Fibroblast of skin of left biceps (primary cell): ENCODE measurements around the gene CACNA1I.

ENCODE experiments used
- DNase-seq, 2 experiments: peaks; one replicate each; pipeline ENCODE4 v3.0.0-alpha.2; 2013; ENCODE audit warnings: low read depth in 2 of 2

The CACNA1I gene

DNA sequence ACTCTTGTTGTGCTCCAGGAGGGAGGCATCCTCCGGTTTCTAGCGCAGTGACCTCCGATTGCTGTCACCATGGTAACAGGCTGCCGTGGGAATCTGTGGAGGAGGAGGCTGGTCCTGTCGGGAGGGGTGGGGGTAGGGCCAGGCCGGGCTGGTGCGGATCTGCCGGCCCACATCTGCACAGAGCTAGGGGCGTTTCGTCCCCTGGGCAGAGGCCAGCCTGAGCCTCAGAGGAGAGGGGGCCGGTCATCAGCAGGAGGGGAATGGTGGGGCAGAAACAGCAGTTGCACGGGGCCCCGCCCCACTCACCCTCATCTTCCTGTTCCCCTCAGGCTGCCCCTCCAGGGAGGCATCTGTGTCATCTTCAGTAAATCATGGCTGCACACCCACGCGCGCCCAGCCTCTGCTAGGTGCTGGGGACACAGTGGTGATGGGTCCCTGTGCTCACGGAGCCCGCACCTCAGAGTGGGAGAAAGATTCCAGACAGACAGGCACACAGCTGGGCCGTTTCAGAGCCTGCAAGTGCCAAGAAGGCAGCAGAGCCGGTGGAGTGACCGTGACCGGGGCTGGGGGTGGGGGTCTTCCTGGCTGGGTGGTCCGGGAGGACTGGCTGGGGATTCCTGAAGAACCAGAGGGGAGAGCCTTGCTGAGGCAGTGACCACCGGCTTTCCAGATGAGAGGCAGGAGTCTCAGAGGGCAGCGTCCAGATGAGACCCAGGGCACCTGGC lies 120.5 kb downstream of the CACNA1I start:
- DNase-seq = no peak

DNA sequence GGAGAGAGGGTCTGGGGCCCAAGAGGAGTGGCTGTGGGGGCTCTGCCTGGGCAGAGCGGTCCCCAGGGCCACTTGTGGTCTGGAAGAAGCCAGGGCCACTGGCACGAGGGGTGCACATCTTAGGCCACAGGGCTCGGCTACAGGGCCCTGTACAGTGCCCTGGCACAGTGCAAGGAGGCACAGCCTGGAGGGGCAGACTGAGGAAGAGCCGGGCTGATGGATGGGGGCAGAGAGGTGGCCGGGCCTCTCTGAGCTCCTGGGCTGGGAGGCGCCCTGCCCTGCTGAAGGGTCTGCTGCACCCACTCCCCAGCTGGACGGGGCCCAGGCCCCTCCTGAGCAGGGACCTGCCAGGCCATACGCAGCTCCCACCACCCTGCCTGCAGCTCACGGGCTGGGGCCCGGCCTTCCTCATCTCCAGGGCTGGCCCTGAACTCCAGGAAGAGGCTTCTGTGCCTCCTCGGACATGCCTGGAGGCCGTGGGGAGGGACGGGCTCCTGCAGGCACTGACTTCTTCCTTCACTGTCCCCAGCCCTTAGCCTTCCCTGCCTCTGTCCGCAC lies 123.5 kb downstream of the CACNA1I start:
- no peak for DNase-seq

DNA sequence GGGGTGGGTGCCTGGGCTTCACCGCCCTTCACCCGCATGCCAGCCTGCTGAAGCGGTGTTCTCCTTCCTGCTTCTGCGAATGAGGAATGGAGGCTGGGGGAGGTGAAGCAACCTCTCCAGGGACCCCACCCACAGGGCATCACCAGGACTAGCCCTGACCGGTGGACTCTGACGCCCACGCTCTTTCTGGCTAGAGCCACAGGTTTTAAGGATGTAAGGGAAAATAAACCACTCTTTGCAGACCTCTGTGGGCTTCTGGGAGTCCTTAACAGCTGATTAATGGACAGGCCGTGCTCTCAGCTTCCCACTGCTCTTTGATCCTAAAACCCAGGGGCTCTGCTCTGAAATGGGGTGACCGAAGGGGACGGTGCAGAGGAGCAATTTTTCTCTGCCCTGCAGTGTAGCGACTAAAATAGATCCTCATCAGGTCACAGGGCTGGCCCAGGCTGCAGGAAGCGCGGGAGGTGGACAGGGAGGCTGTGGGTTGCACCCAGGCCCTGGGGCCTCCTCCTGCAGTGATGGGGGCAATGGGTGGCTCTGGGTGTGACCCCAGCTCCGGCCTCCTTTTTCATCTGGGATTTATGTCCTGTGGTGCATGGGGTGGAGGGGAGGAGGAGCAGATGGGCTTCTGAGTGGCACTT lies 127.4 kb downstream of the CACNA1I start:
- no peak for DNase-seq

DNA sequence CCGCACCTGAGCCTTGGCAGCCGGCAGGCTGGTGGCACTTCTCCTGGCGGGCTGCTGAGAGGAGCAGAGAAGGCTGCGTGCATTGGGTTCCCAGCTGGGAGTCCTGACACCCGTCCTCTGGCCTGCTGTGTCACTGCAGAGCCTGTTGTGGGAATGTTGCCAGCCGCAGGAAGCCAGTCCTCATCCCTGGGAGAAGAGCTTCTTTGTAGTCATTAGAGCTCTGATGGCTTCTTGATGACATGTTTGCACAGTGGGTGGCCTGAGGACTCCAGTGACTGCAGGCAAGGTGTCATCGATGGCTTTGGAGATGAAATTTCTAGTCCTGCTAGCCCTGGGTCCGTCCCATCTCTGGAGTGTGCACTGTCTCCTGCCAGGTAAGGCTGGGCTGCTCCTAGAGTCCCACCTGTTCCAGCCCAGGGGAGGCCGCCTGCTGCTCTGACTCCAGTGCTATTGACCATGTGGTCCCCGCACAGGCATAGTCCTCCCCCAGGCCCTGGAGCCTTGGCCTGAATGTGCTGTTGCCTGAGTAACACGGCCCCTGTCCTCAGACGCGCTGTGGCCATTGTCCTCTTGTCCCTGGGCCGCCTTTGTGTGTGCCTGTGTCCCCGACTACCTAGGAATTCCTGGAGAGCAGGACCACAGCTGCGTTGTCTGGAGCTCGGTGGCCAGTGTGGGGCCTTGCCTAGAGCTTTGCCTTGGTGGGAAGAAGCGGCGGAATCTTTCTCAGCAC lies 129.2 kb downstream of the CACNA1I start:
- DNase-seq = no peak

DNA sequence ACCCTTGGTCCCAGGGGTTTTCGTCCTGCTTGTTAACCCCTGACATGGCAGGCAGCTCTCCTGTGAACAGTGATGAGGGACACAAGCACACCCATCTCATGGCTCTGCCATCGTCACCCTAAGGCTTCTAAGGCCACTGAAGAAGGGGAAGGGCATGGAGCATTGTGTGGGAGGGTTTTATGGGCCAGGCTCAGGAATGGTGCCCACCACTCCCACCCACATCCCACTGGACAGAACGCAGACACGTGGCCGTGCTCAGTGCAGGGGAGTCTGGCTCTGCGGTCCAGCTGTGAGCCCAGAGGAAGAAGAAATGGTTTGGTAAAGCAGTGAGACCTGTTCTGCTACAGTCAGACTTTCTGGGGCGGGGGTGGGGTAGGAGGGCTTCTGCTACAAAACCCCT lies 130.0 kb downstream of the CACNA1I start:
- DNase-seq = no peak

DNA sequence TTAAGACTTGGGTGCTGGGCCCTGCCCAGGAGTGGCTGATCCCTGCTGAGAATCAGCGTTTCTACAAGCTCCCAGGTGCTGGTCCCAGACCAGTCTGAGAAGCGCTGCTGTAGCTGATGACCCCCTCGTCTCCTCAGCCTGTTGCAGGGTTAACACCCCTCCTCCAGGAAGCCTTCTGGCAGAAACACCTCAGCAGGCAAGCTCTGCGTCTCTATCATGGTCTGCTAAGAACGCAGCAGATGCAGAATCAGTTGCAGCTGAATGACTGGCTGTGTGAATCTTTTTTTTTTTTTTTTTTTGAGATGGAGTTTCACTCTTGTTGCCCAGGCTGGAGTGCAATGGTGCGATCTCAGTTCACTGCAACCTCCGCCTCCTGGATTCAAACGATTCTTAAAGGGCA lies 132.5 kb downstream of the CACNA1I start:
- no peak for DNase-seq

DNA sequence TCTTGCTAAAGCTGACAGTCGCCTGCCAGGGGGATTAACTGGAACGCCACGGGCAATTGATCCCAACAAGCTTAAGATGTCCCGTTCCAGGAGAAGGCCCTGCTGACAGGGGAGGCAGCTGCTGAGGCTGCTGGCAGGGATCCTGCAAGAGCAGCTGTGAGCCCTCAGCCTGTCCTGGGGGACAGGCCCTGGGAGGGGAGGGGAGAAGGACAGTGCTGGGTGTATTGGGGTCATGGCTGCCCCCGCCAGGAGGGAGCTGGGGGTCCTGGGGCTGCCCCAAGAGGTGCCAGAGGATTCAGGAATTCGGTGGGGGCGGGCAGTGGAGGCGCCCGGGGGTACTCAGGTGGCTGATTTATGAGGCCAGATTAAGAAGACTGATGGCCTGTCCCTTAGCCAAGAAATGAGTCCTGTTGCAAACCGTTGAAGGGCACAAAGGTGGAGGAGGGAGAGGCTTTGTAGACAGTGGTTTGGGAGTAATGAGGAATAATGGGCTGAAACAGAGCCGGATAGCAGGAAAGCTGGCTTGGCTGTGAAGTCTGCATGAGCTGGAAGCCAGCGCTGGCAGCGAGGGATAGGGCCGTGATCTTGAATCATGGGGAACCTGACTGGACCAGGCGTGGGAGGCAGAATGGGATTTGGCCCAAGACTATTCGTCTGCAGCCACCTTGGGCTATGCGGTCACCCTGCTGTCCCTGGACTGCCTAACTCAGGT lies 133.5 kb downstream of the CACNA1I start:
- DNase-seq = no peak

DNA sequence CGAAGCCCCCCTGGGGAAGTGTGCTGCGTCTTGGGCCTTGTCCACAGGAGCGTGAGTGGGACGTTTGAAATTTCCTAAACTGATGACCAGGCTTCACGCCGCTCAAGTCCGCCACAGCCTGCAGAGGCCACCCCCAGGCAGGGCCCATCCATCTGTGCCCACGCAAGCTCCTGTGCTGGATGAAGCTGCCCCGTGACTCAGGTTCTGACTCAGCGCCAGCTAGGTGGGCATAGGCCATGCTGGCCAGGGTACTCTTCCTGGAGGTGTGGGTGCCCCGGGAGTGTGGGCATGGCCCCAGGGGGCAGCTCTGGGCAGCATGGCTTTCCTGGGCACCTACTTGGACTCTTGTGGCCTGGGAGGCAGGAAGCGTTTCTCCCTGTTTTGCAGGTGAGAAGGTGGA lies 134.8 kb downstream of the CACNA1I start:
- no peak for DNase-seq

DNA sequence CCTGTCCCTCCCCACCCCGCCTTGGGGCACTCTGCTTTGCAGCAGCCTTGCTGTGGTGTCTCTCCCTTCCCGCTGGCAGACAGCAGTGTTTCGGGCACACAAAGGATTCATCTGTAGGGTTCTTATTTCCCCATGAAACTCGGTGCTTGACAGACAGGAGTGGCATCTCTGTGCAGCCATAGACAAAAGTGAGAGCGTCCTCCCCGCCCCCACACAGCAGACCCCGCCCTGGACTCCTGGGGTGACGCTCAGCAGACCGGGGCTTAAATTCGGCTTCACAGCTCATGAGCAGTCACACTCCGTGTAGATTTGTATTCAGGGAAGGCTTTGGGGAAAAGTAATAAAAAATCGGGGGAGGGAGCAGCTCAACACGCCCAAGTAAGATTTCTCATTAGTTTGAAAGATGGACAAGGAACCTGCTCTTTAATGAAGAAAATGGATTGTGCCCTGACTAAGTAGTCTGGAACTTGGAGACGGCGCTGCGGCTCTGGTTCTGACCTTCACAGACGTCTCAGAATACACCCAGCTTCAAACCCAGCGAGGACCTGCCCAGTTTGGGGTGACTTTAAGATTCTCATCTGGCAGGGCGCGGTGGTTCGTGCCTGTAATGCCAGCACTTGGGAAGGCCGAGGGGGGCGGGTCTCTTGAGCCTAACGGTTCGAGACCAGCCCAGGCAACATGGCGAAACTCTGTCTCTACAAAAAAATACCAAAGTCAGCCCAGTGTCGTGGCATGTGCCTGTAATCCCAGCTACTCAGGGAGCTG lies 136.0 kb downstream of the CACNA1I start:
- DNase-seq = no peak

DNA sequence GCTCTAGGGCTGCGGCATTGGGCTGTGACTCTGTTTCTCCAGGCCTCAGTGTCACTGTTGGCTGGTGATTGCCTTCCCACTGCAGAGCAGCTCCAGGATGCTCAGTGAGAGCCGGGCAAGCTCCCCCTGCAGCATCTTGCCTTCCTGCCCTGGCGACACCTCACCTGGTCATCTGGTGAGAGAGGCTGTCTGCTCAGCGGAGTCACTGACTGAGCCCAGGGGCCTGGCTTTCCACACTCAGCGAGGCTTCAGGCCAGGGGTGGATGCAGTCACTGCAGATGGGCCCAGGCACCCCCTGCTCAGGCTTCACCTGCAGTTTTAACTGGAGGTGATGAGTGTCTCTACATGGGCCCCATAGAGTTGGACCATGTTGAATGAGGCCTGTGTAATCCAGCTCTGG lies 136.8 kb downstream of the CACNA1I start:
- no peak for DNase-seq

DNA sequence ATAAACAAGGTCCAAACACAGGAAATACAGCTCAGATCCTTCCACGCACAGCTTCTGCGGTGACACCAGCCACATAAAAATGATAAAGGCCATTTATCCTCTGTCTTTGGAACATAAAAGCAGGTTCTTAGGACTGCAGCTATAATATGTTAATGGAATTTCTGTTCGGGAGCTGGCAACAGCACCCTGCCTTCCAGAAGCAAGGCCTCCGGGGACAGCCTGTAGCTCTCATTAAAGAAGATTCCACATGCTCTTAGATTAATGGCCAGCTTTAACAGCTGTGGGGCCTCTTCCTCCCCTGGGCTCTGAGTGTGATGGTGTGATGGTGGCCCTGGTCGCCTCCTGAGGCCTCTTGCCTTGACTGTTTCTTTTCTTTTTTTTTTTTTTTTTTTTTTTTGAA lies 137.3 kb downstream of the CACNA1I start:
- DNase-seq = no peak

DNA sequence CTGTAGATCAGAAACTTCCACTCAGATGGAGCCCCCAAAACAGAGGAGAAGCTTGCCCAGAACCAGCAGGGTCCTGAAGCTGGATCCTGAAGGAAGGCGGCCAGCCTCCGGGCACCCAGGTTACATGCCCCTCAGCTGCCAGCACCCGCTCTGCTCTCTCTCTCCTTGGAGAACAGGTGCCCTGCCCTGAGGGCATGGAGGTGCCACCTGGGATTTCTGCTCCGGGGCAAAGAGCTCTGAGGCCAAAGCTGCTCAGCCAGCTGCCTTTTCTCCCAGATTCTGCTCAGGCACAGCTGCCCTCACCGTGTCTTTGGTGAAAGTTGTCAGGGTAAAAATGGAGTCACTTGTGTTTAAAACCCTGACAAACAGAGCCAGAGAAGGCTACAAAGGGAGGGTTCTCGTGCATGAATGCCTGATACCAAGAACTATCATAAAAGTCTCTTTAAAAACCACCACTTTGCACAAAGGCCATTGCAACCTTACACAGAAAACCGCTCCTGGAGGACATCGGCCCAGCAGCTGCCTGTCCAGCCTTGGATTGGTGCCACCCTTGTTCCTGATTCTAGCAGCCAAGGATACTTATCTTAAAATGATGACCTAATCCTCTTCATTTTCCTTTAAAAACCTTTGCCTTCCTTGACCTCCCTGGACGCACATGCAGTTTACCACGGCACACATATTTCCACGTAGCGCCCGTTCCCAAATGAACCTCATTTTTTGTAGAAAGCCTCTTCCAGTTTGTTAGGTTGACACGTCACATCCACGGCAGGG lies 140.0 kb downstream of the CACNA1I start:
- DNase-seq = no peak

DNA sequence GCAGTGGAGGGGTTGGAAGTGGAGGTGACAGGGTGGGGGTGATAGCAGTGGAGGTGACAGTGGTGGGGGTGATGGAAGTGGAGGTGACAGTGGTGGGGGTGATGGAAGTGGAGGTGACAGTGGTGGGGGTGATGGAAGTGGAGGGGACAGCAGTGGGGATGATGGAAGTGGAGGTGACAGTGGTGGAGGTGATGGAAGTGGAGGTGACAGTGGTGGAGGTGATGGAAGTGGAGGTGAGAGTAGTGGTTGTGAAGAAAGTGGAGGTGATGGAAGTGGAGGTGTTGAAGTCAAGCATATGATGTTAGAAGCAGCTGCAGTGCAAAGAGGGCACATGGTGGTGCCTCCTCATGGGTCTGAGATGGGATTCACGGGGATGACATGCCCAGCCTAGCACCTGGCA lies 141.5 kb downstream of the CACNA1I start:
- DNase-seq = no peak

DNA sequence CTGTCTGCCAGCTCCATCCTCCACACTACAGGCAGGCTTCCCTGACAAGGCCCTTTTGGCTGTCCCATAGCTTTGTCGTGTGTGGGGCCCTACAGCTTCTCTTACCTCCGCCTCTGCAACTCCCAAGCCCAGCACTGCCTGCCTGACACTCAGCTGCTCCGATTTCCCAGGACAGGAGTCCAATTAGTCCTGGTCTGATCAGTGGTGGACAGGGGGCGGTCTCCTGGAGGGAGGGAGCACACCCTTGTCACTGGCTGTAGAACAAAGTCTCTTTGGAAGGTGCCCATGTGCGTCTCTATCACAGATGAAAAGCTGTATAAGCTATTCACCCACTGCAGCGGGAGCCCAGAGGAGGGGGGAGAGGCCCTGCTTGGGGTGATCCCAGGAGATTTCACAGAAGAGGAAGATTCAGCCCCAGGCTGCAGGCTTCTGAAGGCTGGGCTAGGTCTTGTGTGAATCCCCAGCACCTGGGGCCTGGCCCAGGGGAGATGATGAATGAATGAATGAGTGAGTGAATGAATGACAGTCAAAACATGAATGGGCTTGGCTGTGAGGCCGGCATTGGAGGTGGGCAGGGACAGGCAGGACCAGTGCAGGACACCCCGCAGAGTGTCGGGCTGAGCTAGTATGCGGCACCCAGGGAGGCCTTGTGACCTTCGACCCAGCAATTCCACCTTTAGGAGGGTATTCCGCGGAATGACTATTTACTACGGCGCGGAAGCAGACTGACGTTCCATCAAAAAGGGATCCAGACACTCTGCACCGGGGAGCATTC lies 142.4 kb downstream of the CACNA1I start:
- no peak for DNase-seq

DNA sequence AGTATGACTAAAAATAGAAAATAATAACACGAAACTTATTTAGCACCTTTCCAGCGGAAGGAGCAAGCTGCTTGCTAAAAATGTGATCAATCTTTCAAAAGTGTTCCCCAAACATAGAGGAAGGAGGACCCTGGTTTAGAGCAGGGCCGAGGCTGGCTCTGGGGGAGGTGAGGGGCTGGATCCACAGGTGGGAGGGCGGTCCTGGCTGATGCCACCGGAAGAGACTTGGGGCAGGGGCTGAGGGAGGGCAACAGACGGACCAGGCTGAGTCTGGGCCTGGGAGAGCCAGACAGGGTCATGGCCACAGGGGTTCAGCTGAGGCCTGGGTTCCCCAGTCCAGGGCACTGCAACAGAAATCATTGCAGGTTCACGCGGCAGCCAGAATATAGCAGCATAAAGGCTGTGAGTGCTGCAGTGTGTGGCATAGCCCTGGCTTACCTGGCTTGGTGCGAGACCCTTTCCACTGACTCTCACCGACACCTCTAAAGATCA lies 143.3 kb downstream of the CACNA1I start:
- no peak for DNase-seq

DNA sequence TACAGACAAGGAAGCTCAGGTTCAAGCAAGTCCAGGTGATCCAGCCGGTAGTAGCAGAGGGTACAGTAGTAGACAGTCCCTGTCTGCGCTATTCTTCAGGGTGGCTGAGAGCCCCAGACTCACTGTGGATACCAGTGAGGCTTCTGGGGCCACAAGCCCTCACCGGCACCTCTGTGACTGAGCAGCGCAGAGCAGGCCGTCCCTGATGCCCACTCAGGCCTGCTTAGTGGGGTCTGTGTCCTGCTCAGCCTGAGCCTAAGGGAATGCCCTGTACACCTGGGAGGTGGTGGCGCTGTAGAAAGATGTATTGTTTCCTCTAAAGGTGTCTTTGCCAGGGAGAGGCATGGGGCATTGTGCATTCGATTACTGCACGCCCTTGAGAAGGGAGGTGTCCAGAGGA lies 143.8 kb downstream of the CACNA1I start:
- no peak for DNase-seq

DNA sequence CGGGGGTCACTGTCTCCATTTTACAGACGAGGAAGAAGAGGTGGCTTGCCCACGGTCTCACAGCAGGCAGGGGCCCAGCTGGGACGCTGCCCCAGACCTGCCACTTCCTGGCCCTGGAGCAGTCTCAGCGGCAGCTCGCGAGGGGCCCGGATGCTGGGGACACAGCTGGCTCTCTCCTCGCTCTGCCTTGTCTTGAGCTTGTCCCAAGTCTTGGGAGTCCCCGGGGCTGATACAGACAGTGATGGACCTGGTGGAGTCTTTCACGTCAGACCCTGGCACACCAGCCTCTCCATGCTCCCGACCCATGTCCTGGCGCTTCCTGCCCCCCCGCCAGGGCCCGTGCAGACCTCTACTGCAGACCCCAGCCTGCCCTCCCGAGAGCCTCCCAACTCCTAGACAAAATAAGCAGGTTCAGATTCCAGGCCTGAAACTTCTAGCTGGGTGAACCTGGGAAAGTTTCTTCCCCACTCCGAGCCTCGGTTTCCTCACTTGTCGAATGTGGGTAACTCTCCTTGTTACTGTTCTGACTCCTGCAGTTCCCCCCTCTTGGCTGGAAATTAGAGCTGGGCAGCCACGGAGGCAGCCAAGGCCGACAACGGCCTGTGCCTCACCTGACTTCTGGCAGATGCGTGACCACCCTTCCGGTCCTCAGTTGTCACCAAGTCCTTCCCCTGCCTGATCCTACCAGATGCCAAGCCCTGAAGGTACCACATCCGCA lies 145.4 kb downstream of the CACNA1I start:
- DNase-seq = no peak

DNA sequence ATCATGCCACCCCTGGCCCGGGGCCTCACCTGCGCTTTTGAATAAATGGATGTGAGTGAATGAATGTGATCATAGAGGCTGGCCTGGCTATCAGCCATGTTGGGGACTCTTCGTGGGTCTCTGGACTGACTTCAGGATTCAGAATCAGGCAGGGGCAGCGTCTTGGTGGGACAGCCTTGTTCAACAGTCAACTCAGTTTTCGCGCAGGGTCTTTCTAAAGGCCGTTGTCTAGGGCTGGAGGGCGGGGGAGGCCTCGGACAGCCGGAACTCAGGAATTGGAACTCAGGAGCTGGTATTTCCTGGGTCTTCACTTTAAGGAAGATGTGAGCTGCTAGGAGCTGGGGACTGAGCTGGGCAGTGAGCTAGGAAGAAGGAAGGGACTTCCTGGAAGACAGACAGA lies 146.0 kb downstream of the CACNA1I start:
- DNase-seq = no peak

DNA sequence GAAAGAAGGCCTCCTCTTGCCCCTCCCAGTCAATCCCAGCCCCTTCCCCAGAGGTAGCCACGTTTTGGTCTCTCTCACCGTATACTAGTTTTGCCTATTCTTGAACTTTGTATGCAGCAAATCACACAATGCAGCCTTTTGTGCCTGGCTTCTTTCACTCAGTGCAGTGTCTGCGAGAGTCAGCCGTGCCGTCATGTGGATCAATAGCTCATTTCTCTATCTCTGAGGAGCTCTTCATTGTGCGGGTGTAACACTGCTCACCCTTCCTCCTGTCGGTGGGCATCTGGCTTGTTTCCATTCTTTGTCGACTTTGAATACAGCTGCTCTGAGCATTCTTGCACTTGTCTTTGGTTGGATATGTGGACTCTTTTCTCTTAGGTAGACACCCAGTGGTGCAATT lies 146.5 kb downstream of the CACNA1I start:
- DNase-seq = no peak
